Activated T-cell treated with anti-CD3 and anti-CD28 coated beads, Interleukin-2, amount 50 U/mL, for 1 hour (primary cell): ENCODE measurements around the gene ATOH8.

Experiments used
- DNase-seq: peaks from one replicate; pipeline ENCODE4 v3.0.0-alpha.2; 2020

Gene ATOH8

DNA sequence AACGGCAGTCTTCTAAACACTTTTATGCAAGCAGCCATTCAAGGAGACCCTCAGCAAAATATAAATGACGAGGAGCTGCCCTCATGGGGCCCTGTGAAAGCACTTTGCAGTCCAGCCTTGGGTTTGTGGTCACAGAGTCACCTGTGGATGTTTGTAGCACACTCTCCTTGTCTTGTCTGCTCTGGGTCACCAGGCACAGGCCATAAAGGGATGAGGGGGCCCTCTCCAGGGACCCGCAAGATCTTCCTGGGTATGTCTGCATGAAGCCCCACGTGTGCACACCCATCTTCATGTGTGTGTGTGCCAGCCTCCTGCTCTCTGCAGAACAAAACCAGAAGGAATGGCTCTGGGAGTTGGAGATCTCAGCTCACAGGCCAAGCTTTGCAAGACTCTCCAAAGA is 36.2 kb downstream of the ATOH8 start:
- no peak for DNase-seq

DNA sequence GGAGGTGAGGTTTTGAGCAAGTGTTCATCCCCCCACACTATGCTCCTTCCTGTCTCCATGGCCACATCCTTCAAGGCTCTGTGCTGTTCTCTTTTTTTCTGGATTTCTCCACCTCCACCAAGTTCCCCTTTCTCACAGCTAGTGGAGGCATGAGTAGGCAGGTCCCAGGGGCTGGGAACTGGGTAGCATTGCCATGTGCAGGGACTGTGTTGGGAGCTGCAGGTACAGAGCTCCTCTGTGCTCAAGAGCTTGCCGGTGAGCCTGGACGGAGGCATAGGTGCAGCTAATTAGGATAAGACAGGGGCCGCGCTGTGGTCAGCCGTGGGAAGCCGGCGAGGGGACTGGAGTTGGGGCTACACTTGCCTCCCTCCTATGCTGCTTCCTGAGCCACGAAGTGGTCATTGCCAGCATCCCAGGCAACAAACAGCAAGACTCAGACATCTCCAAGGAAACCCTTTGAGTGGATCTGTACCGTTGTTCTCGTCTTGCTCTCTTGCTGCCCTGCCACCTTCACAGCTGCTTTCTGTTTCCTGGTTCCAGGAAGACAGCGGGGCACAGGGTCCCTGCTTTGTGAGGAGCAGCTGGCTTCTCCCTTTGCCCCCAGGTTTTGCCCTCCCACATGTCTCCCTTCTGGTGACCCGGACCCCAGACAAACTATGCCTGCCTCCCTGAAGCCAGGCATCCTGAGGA is 36.9 kb downstream of the ATOH8 start:
- no peak for DNase-seq

DNA sequence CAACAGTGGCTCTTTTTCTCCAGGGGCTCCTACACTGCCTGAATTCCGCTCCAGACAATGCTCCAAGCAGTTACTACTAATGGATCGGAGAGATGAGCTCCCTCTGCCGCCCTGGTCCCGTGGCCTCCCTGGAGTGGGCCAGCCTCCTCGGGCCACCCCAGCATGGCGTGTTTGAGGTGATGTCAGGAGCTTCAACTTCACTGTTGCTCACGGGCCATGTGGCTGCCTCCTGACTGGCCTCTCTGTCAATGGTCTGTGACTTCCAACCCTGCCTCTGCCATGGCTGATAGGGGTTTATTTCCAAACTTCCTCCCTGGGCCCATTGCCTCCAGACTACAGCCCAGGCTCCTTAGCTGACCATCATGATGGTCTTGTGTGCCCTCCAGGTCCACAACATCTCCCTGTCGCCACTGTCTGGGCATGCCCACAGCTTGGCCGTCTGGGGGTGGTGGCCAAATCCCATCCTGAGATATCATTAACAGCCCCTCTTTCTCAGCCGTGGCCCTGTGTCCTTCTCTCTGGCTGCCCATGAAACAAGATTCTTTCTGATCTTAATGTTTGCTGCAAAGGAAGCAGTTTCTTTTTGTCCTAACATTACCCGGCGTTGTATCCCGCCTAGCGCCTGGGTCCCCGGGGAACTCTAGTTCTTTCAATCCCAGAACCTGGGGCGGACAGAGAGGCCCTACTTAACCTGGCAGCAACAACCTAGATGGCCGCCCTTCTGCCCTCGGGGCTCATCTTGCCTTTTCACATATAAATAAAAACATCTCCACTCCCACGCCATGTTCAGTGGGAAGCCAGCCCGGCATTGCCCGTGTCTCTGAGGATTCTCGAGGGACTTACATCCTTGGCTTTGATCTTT is 38.1 kb downstream of the ATOH8 start:
- DNase-seq = no peak

DNA sequence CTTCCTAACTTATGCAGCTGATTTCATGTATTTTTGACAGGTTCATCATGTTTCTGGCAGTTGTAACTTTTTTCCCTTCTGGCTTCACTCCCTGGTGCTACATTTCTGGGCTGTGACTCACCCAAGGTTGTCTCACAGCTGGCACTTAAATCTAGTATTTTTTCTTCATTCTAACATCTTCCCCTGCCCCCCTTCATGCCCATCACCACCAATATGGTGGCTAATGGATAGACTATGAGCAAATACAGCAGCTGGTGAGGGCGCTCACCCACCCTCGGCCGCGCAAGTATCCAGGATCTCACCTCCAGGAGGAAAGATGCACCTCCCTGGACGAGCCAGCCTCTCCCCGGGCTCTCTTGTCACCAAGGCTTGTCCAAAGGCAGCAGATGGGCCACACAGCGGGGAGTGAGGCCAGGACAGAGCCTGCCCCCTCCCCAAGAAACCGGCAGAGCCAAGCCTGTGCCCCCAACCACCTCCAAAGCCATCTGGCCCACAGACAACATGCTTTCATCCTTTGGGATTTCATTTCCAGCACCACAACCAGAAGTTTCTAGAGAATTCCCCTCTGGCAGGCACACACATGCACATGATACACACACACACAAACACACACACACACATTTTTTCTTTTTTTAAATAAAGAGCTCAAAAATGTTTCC is 39.1 kb downstream of the ATOH8 start:
- DNase-seq = no peak

DNA sequence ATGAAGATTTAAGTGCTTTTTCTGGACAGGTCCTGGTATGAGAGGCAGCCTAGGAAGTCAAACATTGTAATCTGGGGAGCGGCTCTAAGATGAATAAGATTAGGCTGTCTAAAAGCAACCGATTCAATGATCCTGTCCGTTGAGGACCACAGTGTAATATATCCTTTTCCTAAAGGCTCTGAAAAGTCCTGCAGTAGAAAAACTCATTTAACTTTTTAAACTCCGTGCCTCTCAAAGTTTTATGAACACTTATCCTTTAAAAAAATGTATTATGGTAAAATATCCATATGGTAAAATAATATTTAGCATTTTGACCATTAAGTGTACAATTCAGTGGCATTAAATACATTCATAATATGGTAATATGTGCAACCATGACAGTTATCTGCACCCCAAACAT is 39.8 kb downstream of the ATOH8 start:
- no peak for DNase-seq

DNA sequence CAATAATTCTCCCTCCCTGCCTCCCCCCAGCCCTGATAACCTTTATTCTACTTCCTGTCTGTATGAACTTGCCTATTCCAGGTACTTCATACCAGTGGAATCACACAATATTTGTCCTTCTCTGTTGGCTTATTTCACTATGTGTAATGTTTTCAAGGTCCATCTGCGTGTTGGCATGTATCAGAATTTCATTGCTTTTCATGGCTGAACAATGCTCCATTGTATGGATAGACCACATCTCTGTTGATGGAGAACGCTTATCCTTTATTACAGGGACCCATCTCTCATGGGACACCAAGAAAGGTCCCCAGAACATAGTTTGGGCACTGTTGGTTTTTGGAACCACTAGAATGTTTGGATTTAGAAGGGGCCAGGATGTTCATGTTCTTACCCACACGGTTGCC is 40.2 kb downstream of the ATOH8 start:
- no peak for DNase-seq

DNA sequence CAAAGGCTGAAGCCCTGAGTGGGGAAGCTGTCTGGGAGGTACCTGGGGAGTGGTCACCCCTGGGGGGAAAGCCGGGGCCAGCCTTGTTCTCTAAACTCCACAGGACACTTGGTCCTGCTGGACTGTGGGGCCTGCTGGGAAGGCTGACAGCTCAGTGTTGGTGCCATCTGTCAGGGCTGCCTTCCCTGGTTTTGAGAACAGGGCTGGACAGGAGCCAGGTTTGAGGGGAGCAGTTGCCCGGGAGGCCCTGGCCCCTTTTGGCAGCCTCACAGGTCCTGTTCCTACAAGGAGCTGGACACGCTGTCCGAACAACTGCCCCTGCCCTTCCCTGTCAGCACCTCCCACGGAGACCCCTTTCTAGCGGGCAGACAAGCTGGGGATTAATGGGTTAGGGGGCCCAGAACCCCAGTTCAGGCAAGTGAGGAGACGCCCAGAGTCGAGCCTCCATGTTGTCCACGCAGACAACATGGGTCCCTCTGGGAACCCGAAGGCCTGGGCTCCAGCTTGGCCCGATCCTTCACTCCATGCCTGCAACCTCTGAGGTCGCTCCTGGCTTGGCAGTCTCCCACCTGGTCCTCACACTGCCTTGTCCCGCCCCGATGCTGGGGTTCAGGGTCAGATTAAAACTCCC is 40.8 kb downstream of the ATOH8 start:
- no peak for DNase-seq

DNA sequence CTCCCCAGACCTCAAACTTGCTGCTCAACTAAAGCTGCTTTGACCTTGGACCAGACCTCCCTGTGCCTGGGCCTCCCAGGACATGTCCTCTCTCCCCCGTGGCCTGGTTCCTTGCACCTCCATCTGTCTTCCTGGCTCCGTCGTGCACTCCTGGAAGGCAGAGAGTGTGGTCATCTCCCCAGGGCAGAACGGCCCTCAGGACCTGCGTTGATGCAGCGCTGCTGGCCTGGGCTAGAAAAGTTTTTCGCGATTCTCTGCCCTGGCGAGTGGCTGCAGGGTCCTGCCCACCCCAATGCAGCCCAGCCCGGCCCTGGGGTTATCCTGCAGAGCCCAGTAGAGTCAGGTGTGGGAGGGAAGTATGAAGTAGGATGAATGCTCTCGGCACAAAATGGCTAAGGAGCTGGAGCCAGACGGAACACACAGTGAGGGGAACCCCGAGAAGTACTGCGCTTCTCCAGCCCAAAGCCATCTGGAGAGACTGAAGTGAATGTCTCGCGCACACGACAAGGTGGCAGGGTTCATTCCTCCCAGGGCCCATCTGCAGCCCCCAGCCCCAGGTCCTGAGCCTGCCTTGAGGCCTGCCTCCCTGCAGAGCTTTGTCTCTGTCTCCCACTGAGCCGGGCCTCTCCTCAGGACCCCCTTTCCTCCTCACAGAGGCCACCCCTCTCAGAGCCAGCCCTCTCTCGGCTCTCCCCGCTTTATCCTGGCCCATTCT is 41.7 kb downstream of the ATOH8 start:
- DNase-seq = no peak

DNA sequence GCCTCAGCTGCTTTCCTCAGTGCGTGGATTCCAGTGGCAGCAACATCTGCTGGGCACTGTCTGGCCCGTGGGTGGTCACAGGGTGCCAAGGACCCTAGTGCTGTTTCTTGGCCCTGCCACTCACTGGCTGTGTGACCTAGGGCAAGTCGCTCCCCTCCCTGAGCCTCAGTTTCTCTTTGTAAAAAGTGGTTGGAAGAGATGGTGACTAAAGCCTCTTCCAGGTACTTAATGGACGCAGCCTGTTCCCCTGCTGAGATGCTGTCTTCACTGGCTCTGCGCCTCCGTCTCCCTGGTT is 42.2 kb downstream of the ATOH8 start:
- no peak for DNase-seq

DNA sequence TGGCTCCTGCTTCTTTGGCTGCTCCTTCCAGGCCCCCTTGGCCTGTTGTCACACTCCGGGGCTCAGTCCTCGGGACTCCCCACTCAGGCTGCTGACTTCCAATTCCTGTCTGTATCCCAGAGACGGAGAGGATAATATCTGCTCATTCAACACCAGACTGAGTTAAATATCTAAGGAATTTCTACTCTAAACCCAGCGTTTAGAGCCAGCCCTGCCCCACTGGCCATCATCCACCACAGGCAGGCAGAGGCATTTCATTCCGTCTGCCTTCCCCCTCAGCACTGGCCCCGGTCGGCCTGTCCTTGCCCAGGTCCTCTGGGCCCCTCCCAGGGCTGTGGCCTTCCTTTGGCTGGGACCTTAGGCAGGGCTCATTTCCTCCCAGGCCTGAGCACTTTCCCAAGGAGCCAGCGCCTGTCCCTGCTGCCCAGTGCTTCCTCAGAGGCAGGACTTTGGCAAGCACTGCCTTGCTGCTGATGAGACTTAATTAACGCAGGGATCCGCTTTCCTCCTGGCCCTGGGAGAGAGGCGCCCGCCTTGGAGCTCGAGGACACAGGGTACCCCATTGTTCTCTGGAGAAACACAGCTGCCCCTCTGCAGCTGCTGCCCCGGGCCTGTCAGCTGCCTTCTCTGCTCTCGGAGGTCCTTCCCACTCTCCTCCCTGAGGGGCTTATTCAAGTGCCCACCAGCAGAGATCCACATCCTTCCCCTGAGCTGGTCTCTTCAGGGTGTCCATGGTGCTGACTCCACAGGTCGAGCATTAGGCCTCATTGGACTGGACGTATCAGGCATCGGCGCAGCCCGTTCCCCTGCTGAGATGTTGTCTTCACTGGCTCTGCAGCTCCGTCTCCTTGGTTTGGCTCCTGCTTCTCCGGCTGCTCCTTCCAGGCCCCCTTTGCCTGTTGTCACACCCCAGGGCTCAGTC is 42.8 kb downstream of the ATOH8 start:
- DNase-seq = peak; percentile 7

DNA sequence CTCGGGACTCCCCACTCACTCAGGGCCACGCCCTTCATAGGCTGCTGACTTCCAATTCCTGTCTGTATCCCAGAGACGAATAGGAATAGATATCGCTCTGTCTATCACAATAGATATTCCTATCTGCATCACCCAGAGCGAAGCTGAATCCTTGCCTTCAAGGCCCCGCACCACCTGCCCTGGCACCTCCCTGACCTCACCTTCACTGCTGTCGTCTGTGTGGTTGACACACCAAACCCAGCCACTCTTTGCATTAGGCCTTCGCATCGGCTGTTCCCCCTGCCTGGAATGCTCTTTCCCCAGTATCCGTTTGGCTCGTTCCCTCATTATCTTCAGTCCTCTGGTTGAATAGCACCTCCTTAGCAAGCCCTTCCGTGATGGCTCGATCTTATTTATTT is 43.5 kb downstream of the ATOH8 start:
- no peak for DNase-seq

DNA sequence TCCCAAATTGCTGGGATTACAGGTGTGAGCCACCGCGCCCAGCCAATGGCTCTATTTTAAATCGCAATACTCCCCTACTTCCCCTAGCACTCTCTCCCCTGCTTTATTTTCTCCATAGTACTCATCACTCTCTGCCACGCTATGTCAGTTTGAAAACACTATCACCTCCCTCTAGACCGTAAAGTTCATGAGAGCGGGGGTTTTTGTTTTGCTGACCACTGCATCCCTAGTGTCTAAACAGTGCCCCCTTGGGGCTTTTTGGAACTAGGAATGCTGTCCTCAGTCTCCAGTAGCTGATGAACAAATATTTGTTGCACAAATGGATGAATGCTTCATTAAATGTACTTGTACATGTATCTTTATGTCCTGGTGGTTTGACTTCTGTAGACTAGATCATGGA is 44.1 kb downstream of the ATOH8 start:
- DNase-seq = no peak

DNA sequence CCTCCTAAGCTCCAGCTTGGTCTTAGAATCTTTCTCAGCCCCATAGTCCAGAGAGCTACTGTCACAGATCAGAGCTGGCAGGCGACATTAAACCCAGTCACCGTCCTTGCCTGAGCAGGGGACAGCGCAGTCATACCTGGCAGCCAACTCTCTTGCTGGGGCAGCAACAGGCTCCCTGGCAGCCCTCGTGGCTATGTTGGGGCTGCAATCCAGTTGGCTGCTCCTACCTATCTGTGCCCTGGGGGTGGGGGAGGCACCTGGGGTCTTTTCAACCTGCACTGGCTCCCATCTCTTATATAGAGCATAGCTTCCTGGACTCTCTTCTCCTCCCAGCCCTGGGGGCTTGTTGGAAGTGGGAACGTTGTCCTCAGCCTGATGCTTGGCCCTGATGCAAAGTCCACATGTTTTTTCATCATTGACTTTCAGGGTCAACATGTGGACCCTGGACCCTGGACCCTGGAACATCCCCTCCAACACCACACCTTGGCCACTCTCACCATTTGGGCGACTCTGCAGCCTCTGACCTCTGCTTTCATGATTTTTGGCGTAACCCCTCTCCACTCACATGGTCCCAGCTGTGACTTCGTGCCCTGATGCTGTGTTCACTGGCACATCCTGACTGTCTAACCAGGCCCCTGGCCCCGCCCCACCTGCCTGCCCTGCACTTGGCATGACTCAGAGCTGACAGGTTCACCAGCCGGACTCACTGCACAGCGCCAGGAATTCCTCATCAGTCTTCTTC is 45.6 kb downstream of the ATOH8 start:
- peak; percentile 6 for DNase-seq

DNA sequence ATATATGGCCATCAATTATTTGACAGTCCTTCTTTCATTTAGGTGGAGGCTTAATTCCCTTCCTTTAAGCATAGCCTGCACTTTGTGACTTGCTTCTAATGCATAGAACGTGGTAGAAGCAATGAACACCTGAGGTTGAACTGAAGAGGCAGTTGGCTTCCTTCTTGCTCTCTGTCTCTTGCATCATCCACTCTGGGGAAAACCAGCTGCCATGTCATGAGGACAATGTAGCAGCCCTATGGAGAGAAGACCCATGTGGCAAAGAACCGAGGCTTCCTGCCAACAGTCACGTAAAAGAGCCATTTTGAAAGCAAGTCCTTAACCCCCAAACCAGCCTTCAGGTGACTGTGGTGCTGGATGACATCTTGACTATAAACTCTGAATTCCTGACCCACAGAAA is 46.8 kb downstream of the ATOH8 start:
- no peak for DNase-seq

DNA sequence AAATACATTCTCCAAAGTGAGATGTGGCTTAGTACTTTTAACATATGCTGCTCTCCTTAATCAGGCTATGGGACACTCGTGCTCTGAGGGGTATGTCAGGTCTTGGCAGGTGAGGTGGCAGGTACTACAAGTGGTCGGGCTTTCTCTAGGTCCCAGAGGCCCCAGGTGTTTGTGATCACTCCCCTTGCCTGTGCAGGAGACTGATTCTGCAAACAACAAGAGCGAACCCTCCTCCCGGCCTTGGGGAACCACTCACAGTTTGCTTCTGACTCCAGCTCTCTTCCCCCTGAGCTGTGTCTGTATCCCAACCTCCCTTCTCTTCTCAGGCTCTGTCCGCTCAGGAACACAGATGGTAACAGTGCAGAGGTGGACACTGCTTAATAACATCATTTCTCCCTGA is 48.1 kb downstream of the ATOH8 start:
- no peak for DNase-seq

DNA sequence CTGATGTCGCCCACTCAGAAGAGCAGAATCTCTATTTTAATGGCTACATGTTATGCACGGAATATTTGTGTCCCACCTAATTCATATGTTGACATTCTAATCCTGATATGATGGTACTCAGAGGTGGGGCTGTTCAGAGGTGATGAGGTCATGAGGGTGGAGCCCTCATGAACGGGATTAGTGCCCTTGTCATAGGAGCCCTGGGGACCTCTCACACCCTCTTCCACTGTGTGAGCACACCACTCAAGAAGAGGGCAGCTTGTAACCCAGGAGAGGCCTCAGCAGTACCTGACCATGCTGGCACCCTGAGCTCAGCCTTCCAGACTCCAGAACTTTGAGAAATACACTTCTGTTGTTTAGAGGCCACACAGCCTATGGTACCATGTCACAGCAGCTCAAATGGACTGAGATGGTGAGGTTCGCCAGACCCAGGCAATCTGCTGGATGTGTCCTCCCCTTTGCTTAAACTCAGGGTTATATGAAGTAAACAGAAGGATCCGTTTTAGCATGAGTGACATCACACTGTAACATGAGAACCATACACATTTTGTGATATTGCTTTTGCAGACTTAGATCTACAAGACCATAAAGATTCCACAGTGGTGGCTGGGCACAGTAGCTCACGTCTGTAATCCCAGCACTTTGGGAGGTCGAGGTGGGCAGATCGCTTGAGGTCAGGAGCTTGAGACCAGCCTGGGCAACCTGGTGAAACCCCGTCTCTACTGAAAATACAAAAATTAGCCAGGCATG is 48.7 kb downstream of the ATOH8 start:
- DNase-seq = no peak

DNA sequence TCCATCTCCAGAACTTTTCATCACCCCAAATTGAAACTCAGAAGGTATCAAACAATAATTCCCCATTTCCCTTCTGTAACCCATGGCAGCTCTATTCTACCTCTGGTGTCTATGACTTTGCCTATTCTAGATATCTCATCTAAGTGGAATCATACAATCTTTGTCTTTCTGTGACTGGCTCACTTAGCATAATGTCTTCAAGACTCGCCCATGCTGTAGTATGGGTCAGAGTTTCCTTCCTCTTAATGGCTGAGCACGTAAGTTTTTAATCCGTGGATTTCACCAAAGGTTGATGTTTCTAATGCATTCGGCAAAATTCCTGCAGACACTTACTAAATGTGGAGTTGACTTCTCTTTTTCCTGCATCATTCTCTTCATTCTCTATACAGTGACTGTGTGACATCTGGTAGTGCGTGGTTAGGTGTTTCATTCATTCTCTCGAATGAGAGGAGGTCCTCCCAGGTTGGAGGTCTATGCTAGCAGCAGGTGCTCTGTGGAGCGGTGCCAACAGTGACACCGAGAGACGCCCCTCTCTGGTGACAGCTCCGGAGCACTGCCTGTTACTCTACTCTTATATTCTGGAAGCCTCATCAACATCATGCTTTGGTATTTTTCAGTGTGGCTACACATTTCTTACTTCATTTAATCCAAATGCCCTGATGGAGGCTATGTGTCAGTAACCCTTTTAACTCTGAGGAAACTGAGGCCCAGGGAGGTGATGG is 50.1 kb downstream of the ATOH8 start:
- DNase-seq = no peak

DNA sequence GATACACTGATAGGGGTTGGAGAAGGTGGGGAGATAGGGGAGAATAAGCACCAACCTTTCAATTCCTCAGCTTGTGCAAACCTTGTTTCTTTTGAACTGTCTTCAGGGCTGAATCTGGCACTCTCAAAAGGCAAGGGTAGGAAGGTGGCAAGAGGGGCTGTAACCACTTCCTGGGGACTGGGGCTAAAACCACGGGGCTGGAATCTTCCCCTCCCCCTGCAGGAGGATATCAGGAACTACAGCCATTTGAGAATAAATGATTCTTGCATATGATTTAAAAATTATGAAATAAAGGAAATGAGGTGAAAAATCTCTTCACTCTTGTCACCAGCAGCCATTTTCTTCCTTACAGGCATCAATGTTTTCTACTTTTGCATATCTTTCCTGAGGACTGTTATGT is 50.8 kb downstream of the ATOH8 start:
- DNase-seq = no peak

DNA sequence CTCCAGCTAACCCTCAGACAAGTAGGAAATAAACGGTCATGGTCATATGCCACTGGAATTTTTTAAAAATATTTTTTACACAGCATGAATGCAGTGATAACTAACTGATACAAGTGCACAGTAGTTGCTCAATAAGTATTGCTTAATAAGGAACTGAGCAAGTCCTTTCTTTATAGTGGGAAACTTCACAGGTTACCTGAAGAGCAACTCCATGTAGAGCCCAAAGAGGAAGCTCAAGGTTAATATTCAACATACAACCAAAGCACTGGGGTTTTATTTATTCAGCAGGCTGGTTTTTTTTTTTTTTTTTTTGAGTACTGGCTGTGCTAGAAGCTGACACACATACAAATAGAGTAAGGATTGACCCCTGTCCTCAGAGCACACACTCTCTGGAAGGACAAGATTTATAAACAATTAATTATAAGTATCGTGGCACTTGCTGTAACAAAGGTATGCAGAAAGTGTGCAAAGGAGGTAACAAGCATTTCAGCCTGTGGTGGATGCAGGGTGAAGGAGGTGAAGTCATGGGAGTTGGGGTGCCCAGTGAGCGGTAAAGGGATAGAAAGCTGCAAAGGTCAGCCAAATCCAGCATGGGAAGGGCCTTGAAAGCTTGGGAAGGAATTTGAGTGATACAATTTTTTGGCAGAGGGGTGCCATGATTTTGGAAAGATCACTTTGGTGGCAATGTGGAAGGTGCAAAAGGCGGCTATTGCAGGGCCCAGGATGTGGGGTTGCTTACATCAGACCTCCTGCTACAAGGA is 52.7 kb downstream of the ATOH8 start:
- no peak for DNase-seq
